GM18520 (cell line): ENCODE data around the gene CYLD.

Source experiments
- ATAC-seq: cut with Tn5 transposase; IDR thresholded peaks from one replicate; pipeline ENCODE4 v1.9.1; 2021; ENCODE audit not compliant: unreplicated experiment

CYLD gene

GRCh38 chr16:50814541-50814940, 72.7 kb downstream of the CYLD start:
- ATAC-seq, result no peak

- ATAC-seq, result no peak
Measured at GRCh38 chr16:50815382-50815781, 73.5 kb downstream of the CYLD start.

- no peak for ATAC-seq
Measured at GRCh38 chr16:50816901-50817555, 75.1 kb downstream of the CYLD start.

GRCh38 chr16:50818380-50818779, 76.5 kb downstream of the CYLD start:
- ATAC-seq, result no peak

- ATAC-seq, result no peak
Measured at GRCh38 chr16:50819706-50820105, 77.8 kb downstream of the CYLD start.

- ATAC-seq, result no peak
Measured at GRCh38 chr16:50820225-50820624, 78.3 kb downstream of the CYLD start.

GRCh38 chr16:50821586-50821985, 79.7 kb downstream of the CYLD start:
- no peak for ATAC-seq

GRCh38 chr16:50822671-50823070, 80.8 kb downstream of the CYLD start:
- ATAC-seq, result no peak

- no peak for ATAC-seq
Measured at GRCh38 chr16:50826797-50827316, 85.0 kb downstream of the CYLD start.

- no peak for ATAC-seq
Measured at GRCh38 chr16:50828164-50828702, 86.3 kb downstream of the CYLD start.

- no peak for ATAC-seq
Measured at GRCh38 chr16:50830698-50831097, 88.8 kb downstream of the CYLD start.

- ATAC-seq, result no peak
Measured at GRCh38 chr16:50831751-50832150, 89.9 kb downstream of the CYLD start.

- no peak for ATAC-seq
Measured at GRCh38 chr16:50833929-50834328, 92.0 kb downstream of the CYLD start.

- ATAC-seq, result no peak
Measured at GRCh38 chr16:50834701-50835100, 92.8 kb downstream of the CYLD start.

- ATAC-seq, result no peak
Measured at GRCh38 chr16:50835358-50836060, 93.6 kb downstream of the CYLD start.

GRCh38 chr16:50836121-50836621, 94.3 kb downstream of the CYLD start:
- no peak for ATAC-seq

GRCh38 chr16:50837324-50837723, 95.4 kb downstream of the CYLD start:
- no peak for ATAC-seq

GRCh38 chr16:50838165-50838564, 96.3 kb downstream of the CYLD start:
- no peak for ATAC-seq

- no peak for ATAC-seq
Measured at GRCh38 chr16:50838885-50839284, 97.0 kb downstream of the CYLD start.

- no peak for ATAC-seq
Measured at GRCh38 chr16:50839356-50839755, 97.5 kb downstream of the CYLD start.

- ATAC-seq, result no peak
Measured at GRCh38 chr16:50839920-50840729, 98.2 kb downstream of the CYLD start.
